GM21390 (cell line): Measurements from ENCODE around the gene NANS.
"Not testable (repeated sequence)": the region's sequence is repeated elsewhere in the genome, so short reads cannot be mapped to it uniquely, and the experiment has no call there.

Source experiments
- ATAC-seq: cut with Tn5 transposase; IDR thresholded peaks from one replicate; pipeline ENCODE4 v1.9.1; 2021; ENCODE audit not compliant: unreplicated experiment

The NANS gene

DNA sequence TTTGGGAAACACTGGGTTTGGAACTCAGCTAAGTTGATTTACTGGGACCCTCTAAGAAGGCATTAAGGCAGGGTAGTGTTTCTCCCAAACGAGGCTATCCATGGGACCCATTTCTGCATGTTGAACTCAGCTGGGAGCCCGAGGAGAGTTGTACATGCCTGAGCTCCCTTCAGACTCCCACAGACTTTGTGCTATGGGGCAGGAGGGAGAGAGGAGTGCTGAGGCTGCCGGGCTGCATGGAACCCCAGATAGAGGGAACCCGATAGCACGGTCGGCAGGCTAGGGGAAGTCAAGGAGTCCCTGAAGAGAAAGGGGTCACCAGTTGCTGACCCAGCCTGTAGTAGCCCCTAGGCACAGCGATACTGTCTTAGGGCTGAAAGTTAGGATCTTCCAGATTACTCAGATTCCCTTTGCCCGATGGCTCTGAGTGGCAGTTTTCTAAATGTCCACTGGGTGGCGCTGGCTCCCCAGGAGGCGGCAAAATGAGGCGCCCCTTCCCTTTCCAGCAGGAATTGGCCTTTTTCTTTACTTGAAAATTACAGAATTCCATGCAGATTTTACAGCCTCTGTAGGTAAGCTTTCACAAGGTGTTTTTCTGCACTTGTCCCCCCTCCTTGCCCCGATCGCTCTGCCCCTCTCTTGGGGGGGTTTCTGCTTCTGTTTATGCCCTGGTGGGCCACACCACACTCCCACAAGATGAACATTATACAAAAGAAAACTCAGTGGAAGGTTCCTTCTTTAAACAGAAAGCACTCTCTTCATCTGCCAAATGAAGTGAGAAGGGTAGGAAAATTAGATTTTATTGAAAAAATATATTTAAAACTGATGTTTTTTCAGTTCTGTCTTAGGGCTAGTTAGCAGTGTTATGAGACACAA is 17.8 kb downstream of the NANS start:
- no peak for ATAC-seq

DNA sequence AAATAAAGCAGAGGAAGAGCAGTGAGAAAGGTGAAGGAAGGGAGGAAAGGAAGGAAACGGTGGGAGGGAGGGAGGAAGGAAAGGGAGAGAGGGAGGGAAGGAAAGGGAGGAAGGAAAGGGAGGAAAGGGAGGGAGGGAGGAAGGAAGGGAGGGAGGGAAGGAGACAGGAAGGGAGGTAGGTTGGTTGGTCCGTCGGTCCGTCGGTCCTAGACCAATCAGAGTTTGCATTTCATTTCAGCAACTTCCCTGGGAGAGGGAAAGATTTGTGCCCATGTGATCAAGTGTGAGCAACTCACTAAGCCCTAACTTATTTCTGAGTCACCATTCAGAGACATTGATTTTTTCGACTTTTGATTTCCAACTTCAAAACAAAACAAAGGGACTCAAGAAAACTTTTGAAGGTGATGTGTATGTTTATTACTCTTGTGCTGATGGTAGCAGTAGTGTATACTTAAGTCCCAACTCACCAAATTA is 18.8 kb downstream of the NANS start:
- no peak for ATAC-seq

DNA sequence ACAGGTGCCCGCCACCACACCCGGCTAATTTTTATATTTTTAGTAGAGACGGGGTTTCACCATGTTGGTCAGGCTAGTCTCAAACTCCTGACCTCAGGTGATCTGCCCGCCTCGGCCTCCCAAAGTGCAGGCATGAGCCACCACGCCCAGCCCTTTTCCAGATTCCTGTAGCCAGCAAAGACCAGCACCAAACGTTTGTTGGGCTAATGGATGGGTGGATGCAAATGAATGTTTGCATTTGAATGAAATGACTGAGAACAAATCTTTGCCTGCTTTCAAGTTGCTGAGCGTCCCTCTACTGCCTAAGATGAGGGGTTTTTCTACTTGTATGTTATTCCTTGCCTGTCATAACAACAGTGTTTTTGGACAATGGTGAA is 20.0 kb downstream of the NANS start:
- ATAC-seq, result not testable (repeated sequence)

DNA sequence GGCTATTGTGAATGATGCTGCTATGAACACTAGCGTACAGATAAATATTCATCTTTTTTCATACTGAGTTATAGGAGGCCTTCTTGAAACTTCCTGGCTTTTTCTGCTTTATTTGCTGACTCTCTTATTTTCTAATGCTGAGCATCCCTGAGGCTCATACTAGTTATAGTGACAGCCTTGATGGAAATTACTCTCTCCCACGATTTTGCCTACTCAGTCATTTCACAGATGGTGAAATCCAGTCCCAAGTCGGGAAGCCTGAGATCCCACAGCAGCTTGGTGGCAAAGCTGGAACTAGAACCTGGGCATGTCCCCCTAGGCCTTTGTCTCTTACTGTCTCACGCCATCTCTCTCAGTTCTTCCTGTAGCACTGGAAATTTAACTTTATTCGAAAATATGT is 22.4 kb downstream of the NANS start:
- no peak for ATAC-seq

DNA sequence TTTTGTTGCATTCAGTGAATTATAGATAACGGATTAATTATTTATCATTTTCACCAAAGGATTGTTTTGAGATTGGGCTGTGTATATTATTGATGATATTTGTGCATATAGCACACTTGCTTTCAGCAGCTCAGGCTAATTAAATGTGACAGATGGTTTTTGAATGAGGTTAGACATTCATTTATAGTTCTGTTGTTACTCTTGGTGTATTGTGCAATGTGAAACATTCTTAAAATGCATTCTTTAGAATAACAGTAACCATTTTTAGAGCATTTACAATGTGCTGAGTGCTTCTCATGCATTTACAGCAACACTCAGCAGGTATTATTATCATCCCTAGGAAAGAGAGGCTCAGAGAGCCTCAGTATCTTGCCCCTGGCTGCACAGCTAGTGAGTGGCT is 23.8 kb downstream of the NANS start:
- no peak for ATAC-seq

DNA sequence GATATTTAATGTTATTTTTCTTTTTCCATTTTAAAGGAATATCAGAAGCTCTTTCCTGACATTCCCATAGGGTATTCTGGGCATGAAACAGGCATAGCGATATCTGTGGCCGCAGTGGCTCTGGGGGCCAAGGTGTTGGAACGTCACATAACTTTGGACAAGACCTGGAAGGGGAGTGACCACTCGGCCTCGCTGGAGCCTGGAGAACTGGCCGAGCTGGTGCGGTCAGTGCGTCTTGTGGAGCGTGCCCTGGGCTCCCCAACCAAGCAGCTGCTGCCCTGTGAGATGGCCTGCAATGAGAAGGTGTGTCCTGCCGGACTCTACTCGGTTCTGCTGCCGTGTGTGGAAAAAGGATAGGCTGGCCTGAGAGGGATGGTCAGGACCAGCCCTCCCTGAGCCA is 24.2 kb downstream of the NANS start:
- ATAC-seq, result no peak

DNA sequence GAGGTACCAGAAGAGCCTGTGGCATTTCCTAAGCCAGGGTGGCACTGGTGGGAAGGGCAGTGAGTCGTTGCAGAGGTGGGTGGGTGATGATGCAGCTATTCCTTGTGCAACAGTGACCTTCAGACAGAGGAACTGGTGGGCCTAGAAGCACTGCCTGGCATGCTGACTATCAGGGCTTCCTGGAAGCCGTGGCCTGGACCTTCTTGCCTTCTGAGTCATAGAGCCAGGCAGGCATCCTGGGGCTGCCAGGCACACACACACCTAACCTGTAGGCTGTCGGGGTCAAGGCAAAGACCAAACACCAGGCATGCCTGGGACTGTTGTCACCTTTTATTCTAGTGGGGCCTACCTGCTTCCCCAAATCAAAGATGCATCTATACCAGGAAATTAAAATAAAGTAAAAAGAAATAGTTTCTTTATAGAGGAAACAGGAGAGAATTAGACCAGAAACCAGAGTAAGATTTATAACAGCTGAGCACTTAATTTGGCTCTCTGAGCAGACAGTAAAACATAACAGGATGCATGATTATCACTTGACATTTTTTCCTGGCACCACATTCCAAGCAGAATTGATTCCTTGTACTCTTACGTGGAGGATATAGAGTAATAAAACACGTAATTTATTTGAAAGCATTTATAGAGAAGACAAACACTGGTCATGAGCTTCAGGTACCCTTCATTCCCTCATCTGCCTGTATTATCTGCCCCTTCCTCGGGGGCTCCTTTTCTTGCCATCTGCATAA is 25.1 kb downstream of the NANS start:
- no peak for ATAC-seq

DNA sequence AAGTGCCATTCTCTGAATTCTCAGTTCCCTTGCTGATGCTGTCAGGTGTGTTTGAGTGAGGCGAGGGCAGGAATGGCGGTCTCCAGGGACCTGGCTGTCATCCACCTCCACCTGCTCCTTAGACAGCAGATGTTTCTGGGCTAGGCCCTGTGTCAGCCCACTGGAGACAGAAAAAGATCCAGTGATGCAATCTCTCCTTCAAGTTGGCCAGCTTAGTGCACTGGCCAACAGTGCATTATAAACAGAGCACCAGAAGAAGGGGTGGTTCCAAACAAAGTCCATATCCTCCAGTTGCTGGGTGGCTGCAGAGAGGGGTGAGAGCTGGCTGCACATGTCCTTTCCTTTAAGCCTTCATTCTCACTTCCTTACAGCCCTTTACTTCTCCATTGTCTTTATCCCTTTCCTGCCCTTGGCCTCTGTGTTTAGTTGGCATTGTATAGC is 26.5 kb downstream of the NANS start:
- no peak for ATAC-seq

DNA sequence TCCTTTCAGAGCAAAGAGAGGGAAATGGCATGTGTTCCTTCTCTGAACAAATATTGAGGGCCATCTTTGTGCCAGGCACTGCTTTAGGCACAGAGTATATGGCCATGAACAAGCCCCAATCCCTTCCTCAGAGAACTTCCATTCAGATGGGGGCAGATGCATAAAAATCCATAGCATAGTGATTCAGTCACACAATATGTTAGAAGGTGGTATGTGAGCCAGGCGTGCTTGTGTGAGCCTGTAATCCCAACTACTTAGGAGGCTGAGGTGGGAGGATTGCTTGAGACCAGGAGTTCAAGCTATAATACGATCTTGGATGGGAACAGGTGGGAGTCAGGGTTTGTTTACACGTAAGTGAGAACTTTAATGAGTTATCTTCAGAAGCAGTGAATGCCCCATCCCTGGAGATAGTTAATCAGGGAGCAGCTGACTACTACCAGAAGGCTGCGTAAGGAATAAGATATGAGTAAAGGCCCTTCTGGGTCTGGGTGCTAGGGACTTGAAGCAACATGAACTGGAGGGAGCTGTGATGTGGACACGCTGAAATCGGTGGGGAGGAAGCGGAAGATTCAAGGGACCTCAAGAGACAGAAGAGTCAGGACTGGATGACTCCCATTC is 27.1 kb downstream of the NANS start:
- ATAC-seq, result no peak

DNA sequence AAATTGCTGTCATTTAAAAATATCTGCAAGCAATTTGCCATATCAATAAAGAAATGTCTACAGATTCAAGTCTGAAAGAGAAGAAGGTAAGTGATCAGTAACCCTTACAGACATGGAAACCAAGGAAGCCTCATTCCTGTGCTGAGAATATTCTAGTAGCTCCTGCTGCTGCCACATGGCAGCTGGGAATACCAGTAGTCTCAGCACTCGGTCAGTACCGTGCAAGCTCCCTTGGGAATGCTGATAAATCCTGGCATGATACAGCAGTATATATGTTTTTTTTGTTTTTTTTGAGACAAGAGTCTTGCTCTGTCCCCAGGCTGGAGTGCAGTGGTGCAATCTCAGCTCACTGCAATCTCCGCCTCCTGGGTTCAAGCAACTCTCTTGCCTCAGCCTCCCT is 27.9 kb downstream of the NANS start:
- ATAC-seq, result no peak

DNA sequence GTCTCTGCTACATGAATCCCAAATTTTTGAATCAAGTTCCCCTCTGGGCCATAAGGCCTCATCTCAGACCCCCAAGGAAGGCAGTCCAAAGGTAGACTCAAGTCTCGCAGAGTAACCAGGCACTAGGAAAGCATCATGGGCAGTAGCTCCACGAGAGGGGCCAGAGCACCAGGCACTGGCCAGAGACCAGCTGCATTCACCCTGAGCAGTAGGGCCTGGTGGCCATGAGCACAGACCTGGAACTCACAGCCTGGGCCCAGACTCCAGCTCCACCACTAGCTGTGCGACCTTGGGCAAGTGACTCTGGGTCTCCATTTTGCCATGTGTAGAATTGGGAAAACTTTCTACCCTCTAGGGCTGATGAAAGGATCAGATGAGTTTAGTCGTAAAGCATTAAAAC is 28.5 kb downstream of the NANS start:
- no peak for ATAC-seq

DNA sequence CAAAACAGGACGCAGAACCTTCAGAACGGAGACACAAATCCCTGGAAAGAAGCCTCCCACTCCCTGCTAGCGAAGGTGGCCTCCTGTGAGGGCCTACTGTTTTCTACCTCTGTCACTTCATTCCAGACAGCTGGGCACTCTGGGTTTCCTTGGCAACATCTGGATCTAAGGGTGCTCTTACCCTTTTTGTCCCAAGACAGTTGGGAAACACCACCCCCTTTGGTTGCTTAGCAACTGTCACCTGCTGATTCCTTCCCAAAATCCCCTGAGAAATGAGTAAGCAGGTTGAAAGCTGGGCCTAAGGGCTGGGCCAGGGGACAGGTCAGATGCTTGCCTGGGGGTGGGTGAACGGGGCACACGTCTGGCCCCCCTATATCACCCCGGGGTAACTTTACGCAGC is 29.4 kb downstream of the NANS start:
- no peak for ATAC-seq

DNA sequence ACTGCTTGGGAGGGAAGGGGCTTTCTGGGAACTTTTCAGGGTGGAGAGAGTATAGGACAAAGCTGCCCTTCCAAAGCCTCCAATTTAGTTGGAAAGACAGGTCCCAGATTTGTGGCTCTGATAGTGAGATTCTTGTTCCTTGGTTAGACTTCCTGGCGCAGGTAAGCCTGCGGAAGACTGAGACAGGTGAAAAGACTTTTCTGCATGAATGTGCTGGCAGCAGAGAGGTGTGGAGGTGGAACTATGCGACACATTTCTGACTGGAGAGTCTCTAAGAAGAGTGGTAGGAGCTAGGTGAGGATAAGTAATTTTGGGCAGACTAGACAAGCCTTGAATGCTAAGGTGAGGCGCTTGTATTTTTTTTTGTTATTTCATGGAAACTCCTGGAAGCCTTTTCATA is 29.9 kb downstream of the NANS start:
- no peak for ATAC-seq

DNA sequence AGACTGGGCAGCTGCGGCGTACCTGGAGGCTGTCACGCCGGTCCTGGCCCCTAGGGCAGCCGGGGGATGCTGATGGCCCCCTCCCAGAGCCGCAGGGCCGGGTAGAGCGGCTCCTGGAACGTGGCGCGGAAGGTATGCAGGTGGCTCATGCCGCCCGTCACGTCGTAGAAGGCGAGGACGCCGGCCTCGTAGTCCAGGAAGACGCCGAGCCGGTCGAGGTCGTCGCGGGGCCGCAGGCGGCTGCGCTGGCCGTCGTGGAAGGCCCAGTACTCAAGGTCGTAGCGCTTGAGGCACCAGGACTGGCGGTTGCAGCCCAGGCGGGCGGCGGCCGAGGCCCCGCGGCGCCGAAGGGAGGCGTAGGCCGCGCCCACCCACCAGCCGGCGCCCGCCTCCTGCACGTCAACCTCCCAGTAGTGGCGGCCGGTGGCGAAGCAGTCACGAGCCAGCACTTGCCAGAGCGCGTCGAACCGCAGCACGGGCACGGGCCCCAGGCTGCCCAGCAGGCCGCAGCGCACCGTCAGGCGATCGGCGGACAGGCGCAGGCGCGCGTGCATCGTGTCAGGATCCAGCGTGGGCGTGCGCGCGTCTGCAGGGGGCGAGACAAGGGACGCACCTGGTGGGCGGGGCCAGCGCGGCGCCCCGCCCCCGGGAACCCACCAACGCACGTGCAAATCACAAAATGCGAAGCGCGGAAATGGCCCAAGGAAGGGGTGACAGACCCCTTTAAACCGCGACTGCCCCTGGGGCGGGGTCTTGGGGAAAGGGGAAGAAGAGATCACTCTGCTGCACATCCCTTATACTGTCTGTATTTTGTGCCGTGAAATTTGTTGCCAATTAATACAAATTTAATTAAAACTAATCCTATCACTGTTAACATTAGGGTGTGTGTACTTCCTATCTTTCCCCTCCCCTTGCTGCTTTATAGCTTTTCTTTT is 31.2 kb downstream of the NANS start:
- no peak for ATAC-seq

DNA sequence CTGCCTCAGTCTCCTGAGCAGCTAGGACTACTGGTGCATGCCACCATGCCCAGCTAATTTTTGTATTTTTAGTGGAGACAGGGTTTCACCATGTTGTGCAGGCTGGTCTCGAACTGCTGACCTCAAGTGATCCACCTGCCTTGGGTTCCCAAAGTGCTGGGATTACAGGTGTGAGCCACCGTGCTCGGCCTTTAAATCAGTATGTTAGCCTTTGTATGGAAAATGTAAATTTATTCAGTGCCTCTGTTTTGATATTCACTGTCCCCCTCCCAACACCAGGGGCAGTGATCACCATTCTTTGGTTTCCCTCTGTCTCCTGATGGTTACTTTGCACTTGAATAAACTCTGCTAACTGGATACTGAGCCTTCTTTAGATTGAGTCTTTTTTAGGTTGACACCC is 34.1 kb downstream of the NANS start:
- ATAC-seq, result not testable (repeated sequence)

DNA sequence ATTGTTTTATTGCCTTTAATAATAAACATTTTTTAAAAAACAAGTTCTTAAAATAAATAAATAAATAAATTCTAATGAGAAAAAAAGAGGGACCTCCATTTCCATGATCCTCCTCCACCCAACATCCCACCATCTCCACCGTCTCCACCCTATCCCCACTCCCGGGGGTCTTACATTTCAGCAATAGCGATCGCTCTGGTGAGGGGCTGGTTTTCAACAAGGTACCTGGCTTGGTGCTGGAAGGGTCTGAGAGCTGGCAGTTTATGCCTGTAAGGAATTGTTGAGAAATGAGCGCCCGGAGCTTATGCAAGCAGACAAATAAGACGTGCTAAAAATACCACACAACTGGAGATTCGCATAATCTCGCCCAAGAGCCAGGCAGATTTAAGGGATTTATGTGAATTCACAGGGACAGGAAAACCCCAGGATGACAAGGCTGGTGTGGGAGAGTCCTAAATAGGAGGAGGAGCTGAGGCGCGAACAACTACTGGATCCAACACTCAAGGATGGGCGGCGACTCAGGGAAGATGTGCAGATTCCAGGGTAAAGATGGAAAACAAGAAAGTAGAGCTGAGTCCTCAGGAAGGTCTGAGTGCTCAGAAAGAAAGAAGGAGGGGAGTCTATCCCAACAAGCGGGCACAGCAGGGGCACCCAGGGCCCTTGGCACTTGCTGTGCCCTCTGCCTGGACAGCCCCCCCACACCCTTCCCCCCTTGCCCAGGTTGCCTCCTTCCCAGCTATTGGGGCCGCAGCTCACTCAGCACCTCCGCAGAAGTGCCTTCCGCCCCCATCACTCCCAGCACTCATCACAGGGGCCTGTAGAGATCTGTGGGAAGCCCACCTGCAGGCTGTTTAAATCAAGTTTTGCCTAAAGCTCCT is 35.4 kb downstream of the NANS start:
- ATAC-seq, result no peak

DNA sequence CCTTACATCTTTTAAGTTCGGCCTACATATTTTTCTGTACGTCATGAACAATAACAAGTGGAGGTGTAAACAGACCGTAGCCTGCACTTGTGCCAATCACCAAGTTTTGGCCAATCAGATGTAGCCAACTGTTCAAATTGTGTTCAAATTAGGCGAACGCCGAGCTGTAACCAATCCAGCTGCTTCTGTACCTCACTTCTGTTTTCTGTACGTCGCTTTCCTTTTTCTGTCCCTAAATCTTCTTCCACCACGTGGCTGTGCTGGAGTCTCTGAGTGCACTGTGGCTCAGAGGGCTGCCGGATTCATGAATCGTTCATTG is 36.0 kb downstream of the NANS start:
- ATAC-seq, result no peak

DNA sequence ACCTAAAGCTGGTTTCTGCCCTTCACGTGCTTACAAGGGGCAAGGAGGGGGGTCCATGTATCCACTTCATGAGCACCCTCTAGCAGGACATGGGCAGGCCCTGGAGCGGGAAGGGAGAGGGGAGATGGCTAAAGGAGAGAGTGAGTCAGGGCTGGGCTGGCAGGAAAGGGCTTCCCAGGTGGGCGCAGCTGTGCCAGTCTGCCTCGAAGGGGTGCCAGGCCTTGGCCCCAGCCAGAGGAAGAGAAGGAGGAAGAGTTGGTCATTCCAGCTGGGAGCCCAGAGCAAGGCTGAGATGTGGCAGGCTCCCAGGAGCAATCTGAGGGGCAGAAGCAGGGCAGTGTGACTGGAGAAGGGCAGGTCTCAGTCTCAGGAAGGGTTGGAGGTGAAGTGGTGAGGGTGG is 37.8 kb downstream of the NANS start:
- ATAC-seq, result no peak

DNA sequence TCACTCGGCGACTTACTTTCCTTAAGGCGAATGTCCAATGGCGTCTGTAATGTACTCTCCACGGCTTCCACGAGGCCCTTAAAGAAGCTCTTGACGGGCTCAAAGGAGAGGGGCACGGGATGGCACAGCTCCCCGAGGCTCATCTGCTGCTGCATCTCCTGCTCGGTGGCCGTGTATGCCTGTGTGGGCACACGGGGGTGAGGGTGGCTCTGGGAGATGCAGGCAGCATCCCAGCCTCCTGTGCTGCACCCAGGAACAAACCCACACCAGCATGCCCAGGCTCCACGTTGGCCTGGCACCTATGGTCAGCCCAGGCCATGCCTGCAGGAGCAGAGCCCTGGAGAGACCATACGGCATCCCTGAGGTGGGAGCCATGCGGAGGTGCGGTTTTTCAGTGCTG is 38.3 kb downstream of the NANS start:
- ATAC-seq, result no peak

DNA sequence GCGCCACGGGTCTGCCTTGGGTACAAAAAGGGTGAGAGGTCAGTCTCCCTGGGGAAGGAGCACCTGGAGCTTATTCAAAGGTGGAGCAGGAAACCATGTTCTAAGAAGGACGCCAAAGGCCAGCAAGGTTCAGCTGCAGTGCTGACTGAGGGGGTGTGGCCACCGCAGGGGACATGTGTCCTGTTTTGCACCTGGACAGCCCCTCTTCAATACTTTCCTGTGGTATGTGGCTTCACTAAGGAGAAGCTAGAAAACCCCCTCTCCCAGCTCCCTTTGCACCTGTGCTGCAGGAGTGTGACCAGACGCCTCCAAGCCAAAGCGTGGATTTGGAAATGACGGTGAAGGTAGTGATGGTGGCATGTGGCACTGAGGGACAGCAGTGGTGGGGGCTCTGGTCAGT is 38.9 kb downstream of the NANS start:
- no peak for ATAC-seq
